ENCODE data around the gene CD99L2. TPM values are rescaled to one million over a fixed set of nuclear protein-coding genes. Genes with fewer than 3 reads are reported as not detected.

Gene CD99L2
- total RNA-seq, 4 donors from 2014 or later: 11.9 to 32.2 (median 23.9) TPM

DNA sequence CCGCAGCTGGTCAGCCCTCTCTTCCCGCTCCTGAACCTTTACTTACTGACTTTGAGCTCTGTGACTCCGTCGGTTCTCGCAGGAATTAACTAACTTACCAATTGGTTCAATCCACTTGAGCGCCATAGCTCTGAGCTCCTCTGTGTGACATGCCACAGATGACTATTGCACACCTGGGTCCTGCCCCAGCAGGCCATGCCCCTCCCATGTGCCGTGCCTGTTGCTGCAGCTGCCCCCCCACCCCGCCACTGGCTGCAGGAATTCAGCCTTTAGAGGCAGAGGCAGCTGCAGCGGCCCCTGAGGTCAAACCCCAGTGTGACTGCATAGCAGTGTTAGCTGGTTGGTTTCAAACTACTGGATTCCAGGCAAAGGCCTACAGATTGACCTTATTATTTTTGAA lies 134.7 kb downstream of the CD99L2 start:
- no peak overlapping the region for H3K27ac ChIP-seq
- H3K4me1 ChIP-seq: no peaks in the 10 kb centered on the region
- no peaks in the 10 kb centered on the region for H3K27me3 ChIP-seq
- no peak for DNase-seq
- H3K4me3 ChIP-seq: no peak overlapping the region
- no peaks in the 10 kb centered on the region for H3K9me3 ChIP-seq
- TF ChIP-seq, protein P1, sequence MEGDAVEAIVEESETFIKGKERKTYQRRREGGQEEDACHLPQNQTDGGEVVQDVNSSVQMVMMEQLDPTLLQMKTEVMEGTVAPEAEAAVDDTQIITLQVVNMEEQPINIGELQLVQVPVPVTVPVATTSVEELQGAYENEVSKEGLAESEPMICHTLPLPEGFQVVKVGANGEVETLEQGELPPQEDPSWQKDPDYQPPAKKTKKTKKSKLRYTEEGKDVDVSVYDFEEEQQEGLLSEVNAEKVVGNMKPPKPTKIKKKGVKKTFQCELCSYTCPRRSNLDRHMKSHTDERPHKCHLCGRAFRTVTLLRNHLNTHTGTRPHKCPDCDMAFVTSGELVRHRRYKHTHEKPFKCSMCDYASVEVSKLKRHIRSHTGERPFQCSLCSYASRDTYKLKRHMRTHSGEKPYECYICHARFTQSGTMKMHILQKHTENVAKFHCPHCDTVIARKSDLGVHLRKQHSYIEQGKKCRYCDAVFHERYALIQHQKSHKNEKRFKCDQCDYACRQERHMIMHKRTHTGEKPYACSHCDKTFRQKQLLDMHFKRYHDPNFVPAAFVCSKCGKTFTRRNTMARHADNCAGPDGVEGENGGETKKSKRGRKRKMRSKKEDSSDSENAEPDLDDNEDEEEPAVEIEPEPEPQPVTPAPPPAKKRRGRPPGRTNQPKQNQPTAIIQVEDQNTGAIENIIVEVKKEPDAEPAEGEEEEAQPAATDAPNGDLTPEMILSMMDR (IDR thresholded peaks at IDR 0.05): no peak
- TF ChIP-seq POLR2A (IDR thresholded peaks at IDR 0.05): no peak
- no peaks in the 10 kb centered on the region for H3K36me3 ChIP-seq

DNA sequence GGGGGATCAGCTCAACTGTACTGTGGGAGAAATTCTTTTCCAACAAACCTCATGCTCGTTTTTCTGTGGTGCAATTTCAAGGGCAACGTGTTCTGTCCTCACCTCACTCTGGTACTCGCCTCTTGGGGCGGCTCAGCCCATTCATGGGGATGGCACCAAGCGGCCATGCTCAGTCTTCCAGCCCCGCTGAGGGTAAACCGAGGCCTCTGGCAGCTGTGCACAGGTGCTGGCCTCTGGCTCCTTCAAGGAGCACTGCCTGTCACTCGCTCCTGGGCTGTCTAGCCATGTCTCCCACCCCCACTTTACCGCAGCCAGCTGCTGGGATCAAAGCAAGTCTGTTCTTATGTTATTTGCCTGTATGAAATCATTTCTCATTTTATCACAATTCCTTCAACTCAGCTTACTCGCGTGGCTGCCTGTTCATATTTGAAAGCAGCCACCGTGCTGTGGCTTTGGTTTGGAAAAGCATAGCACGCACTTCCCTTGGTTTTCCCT lies 135.1 kb downstream of the CD99L2 start:
- Histone ChIP-seq H3K4me3 (no peak overlapping the region), H3K4me1 (no peaks in the 10 kb centered on the region), H3K27me3 (no peaks in the 10 kb centered on the region), H3K36me3 (no peaks in the 10 kb centered on the region), H3K9me3 (no peaks in the 10 kb centered on the region), H3K27ac (no peak overlapping the region)
- DNase-seq: no peak
- TF ChIP-seq POLR2A (IDR thresholded peaks at IDR 0.05): no peak
- TF ChIP-seq, protein P1 (IDR thresholded peaks at IDR 0.05): no peak

DNA sequence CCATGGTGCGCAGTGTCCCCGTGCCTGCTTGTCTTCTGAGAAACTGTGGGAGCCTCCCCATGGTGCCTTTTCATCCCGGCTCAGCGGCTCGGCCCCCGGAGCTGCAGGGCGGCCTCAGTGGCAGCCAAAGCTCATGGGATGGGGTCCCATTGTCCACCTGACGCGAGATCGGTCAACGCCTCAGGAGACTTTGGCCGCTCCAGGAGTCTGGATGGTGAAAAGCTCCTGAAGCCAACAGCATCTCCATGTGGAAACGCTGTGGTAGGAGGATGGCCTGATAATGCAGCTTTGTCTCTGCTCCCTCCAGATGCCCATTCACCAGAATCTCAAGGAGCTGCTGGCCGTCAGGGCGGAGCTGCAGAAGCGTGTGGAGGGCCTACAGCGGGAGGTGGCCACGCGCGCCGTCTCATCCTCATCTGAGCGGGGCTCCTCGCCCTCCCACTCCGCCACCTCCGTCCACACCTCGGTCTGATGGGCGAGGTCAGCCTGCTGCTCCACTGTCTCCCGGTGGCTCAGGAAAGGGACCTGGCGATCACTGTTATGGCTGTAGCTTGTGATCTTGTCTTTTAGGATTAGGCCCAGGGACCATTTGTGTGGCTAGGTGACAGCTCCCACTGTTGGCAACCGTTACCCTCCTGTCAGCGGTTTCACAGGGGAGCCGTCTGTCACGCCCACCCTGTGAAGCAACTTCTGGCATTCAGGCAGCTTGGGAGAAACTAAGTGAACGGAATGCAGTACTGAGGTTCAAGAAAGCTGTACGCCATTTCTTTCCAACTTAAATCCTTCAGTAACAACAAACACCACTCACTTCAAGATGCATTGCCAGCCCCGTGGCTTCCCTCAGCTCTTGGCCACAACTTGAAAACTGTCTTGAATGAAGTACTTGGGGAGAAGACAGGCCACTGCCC lies 136.0 kb downstream of the CD99L2 start:
- no peak for DNase-seq
- TF ChIP-seq POLR2A (IDR thresholded peaks at IDR 0.05): no peak
- TF ChIP-seq, protein P1 (IDR thresholded peaks at IDR 0.05): no peak
- no peak overlapping the region for H3K27ac ChIP-seq
- H3K4me1 ChIP-seq: no peaks in the 10 kb centered on the region
- H3K9me3 ChIP-seq: no peaks in the 10 kb centered on the region
- H3K27me3 ChIP-seq: no peaks in the 10 kb centered on the region
- H3K36me3 ChIP-seq: no peaks in the 10 kb centered on the region
- no peak overlapping the region for H3K4me3 ChIP-seq

DNA sequence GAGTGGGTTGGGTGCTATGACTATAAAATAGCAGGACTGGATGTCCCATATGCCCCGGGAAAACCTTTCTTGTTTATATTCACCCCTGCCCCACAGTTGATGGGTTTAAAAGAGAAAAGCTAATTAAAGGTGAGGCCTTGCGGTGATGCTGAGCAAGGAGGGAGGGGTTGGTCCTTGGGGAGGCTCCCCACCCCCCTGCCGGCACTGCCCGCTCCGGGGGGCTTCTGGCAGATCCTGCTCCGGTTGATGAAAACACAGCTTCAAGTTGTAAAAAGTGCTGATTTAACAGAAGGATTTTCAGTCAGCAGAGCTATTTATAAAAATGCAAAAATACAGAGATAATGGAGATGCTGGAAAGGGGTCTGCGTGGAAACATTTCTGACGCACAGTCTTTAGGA lies 136.7 kb downstream of the CD99L2 start:
- Histone ChIP-seq H3K27ac (no peak overlapping the region), H3K4me1 (no peaks in the 10 kb centered on the region), H3K36me3 (peaks cover 0 to 6% (median 0%) of the 10 kb centered on the region in 3 donors), H3K4me3 (no peak overlapping the region), H3K27me3 (no peaks in the 10 kb centered on the region), H3K9me3 (no peaks in the 10 kb centered on the region)
- DNase-seq: no peak
- TF ChIP-seq, protein P1 (IDR thresholded peaks at IDR 0.05): no peak
- no peak for TF ChIP-seq POLR2A (IDR thresholded peaks at IDR 0.05)

DNA sequence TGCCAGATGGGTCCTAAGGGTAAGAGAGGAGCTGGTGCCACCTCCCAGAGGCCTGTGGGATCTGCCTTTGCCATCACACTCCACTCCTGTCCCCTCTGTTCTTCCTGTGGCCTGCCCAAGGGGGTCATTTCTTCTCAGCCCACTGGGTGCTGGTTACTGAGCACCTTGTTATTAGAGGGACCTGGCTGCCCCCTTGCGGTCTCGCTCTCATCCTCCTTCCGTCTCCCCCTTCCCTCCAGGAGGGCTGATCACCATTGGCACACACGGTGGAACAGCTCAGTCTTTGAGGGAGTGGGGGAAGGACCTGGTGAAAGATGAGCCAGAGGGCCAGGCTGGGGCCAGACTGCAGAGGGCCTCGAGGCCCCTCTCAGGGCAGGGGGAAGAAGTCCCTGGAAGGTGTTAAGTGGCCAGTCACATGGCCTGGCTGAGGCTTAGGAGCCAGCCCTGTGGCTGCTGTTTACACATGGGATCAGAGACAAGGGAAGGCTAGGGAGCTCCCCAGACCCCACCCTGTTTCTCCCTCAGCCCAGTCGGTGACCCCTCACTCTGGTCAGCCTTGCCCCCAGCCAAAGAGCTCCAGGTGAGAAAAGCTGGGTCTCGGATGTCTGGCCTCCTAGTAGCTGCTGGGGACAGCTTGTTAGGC lies 137.2 kb downstream of the CD99L2 start:
- Histone ChIP-seq H3K27ac (no peak overlapping the region), H3K36me3 (peaks cover 0 to 7% (median 0%) of the 10 kb centered on the region in 3 donors), H3K27me3 (no peaks in the 10 kb centered on the region), H3K9me3 (no peaks in the 10 kb centered on the region), H3K4me1 (no peaks in the 10 kb centered on the region), H3K4me3 (no peak overlapping the region)
- no peak for DNase-seq
- TF ChIP-seq, protein P1 (IDR thresholded peaks at IDR 0.05): no peak
- TF ChIP-seq POLR2A (IDR thresholded peaks at IDR 0.05): no peak
